A549 (cell line): ENCODE measurements around the gene PRPF8.

Experiments used
- KDM1A ChIP-seq: fragments of 200-600 bp; sonication (generic); IDR thresholded peaks from 2 replicates; pipeline ENCODE4 v1.6.1; 2016; ENCODE audit warnings: low read depth, mild to moderate bottlenecking
- POLR2A ChIP-seq: IDR thresholded peaks from 2 replicates; pipeline ENCODE4 v1.6.1; 2012; ENCODE audit warnings: mild to moderate bottlenecking, low read length
- POLR2AphosphoS2 ChIP-seq: conservative IDR thresholded peaks from 2 replicates; pipeline ENCODE4 v1.6.1; 2012; ENCODE audit warnings: low read length, improper control_type of control experiment, inconsistent platforms
- TF ChIP-seq, protein P1 (sequence below): fragments of >200 bp; sonication (Bioruptor Twin); formaldehyde crosslinking; IDR thresholded peaks from 3 replicates; pipeline ENCODE4 v1.5.1; 2016
- TF ChIP-seq, protein P2 (sequence below): fragments of 450-650 bp; IDR thresholded peaks from 2 replicates; pipeline ENCODE4 v1.6.1; 2014; ENCODE audit warnings: antibody characterized with exemption

DNA sequence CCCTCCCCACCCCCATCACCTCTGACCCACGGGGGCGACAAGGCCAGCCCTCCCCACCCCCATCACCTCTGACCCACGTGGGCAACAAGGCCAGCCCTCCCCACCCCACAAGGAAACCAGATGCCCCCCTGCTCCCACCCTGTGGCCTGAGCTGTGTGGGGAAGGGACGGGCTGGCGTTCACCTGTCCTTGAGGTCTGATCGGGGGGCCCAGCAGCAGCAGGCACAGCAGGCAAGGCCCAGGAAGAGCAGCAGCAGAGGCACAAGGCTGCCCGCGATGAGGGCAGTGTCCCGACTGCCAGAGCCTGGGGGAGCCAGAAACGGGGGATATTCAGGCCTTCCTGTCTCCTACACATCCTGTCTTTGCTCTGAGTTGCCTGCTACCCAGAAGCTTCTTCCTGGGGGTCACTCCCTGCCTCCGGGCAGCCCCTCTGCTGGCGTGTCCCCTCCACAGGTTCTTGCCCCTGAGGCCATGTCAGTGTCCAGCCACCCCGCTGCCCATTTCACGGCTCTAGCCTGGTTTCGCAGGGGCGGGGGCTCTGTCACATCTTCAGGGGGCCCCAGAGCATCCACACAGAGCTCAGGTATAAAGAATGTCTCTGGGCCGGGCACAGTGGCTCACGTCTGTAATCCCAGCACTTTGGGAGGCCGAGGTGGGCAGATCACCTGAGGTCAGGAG lies 45.9 kb downstream of the PRPF8 start:
- no peak for TF ChIP-seq KDM1A
- TF ChIP-seq, protein P1, sequence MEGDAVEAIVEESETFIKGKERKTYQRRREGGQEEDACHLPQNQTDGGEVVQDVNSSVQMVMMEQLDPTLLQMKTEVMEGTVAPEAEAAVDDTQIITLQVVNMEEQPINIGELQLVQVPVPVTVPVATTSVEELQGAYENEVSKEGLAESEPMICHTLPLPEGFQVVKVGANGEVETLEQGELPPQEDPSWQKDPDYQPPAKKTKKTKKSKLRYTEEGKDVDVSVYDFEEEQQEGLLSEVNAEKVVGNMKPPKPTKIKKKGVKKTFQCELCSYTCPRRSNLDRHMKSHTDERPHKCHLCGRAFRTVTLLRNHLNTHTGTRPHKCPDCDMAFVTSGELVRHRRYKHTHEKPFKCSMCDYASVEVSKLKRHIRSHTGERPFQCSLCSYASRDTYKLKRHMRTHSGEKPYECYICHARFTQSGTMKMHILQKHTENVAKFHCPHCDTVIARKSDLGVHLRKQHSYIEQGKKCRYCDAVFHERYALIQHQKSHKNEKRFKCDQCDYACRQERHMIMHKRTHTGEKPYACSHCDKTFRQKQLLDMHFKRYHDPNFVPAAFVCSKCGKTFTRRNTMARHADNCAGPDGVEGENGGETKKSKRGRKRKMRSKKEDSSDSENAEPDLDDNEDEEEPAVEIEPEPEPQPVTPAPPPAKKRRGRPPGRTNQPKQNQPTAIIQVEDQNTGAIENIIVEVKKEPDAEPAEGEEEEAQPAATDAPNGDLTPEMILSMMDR: no peak
- TF ChIP-seq, protein P2, sequence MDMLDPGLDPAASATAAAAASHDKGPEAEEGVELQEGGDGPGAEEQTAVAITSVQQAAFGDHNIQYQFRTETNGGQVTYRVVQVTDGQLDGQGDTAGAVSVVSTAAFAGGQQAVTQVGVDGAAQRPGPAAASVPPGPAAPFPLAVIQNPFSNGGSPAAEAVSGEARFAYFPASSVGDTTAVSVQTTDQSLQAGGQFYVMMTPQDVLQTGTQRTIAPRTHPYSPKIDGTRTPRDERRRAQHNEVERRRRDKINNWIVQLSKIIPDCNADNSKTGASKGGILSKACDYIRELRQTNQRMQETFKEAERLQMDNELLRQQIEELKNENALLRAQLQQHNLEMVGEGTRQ: no peak
- no peak for TF ChIP-seq POLR2A
- no peak for TF ChIP-seq POLR2AphosphoS2
